GM15510 (cell line): Measurements from ENCODE around the gene PPP1R2C.

ENCODE experiments used
- POLR2A ChIP-seq: IDR thresholded peaks from 3 replicates; pipeline ENCODE4 v1.6.1; 2011; ENCODE audit warnings: borderline replicate concordance; ENCODE audit not compliant: insufficient read length; ENCODE audit errors: extremely low read depth

The PPP1R2C gene

GRCh38 chrX:42778096-42778495 is at the start of gene PPP1R2C:
Gene PPP1R2C (minus strand): TSS chrX:42778163. CDS start chrX:42778079, 84 bp downstream.
- TF ChIP-seq POLR2A, result no peak

DNA sequence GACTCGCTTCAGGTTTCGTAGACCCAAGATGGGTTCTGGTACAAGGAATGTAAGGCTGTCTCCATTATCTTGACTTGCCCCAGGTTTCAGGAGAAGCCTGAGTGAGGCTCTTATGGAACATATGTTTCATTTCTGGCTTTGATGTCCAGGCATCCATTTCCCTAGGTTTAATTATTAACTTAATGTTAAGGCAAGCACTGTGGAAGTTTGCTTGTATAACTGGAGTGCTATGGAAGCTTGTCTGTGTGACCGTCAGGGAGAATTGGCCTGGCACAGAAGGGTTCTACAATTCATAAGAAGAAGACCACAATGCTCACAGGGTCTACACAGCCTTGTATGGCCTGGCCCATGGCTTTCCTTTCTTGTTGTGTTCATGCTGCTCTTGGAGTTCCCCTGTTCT is 47.2 kb upstream of the PPP1R2C start:
- TF ChIP-seq POLR2A, result no peak

- TF ChIP-seq POLR2A, result no peak
These were observed 46.6 kb upstream of the PPP1R2C start for GRCh38 chrX:42824541-42824940.

DNA sequence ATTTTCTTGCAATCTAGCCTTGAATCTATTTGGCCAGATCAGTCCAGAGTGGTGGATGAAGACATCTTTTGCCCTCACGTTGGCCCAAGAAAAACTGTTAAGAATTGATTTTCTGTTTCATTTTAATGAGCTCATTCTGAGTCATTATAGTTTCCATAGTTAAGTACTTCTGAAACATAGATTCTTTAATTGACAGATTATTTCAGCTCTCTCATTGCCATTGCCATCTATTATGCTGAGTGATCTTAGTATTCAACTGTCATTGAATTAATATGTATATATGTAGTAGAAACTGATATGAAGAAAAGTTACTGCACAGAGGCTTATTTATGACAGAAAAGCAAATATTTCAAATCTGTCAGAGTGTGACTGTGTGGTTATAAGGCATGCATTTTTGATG is 45.5 kb upstream of the PPP1R2C start:
- no peak for TF ChIP-seq POLR2A

DNA sequence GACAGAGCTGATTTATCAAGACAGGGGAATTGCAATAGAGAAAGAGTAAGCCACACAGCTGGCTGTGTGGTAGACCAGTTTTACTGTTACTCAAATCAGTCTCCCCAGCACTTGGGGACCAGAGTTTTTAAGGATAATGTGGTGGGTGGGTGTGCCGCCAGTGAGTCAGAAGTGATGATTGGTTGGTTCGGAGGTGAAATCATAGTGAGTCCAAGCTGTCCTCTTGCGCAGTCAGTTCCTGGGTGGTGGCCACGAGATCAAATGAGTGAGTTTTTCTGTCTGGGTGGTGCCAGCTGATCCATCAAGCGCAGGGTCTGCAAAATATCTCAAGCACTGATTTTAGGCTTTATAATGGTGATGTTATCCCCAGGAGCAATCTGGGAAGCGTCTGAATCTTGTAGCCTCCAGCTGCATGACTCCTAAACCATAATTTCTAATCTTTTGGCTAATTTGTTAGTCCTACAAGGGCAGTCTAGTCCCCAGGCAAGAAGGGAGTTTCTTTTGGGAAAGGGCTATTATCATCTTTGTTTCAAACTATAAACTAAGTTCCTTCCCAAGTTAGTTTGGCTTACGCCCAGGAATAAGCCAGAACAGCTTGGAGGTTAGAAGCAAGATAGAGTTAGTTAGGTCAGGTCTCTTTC is 44.0 kb upstream of the PPP1R2C start:
- TF ChIP-seq POLR2A, result no peak

GRCh38 chrX:42818151-42818921 is 40.4 kb upstream of the PPP1R2C start:
- no peak for TF ChIP-seq POLR2A

- TF ChIP-seq POLR2A, result no peak
These were observed 31.6 kb upstream of the PPP1R2C start for GRCh38 chrX:42809569-42809968.

DNA sequence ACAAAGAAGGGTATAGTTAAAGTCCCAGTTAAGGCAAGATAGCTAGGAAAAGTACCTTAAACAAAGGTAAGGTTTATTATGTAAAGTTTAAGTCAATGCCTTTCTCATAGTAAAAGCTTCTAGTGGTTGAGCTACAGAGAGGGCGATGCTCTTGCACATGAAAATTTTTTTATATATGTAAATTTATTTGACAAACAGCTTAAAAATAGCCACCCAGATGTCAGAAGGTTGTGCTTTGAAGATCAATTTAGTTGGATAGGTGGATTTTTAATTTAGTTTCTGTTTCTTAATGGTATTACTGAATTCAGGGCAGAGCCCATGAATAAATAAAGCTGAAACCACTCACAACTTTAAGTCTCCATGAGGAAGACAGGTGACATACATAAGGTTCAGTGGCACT is 29.4 kb upstream of the PPP1R2C start:
- no peak for TF ChIP-seq POLR2A

GRCh38 chrX:42804524-42804923 is 26.6 kb upstream of the PPP1R2C start:
- no peak for TF ChIP-seq POLR2A

GRCh38 chrX:42803320-42803719 is 25.4 kb upstream of the PPP1R2C start:
- TF ChIP-seq POLR2A, result no peak

DNA sequence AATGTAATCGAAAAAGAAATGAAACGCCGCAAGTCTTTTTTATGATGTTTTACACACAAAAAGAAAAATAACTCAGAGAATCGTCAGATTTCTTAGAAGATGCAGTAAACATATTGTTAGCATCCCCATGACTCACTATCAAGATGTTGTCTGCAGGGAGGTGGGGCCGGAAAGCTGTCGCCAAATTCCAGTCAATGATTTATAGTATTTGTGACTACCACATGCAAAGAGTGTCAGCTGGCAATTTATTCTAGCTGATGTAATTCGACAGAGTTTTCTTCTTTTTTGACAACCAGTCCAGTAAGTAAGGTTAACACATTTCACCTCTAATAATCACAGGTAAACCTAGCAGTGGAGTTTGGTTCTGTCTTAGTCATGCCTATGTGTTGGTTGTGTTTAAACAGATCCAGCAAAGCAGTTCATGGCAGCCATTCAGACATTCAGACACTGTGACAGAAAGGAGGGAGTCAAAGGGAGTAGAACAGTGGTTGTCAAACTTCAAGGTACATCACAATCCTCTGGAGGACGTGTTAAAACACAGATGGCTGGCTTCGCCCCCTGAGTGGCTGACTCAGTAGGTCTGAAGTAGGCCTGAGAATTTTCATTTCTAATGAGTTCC is 19.8 kb upstream of the PPP1R2C start:
- no peak for TF ChIP-seq POLR2A

DNA sequence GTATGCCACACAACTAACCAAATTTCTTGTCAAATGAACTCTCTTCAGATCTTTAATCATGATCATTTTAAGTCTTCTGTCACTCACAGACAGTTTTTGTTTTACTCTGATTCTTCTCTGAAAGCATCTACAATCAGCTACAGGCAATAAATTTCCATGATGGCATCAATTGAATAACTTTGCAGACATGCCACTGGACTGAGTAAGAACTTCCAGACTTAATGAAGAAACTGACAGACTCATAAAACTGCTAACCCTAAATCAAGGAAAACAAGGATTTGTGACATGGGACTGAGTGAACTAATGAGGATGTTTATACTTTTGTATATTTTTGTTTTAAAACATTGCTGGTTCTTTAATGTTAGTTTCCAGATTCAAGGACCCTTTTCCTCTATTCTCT is 5.5 kb upstream of the PPP1R2C start:
- TF ChIP-seq POLR2A, result no peak

GRCh38 chrX:42776195-42776594 is 1.8 kb downstream of the PPP1R2C start:
- no peak for TF ChIP-seq POLR2A

DNA sequence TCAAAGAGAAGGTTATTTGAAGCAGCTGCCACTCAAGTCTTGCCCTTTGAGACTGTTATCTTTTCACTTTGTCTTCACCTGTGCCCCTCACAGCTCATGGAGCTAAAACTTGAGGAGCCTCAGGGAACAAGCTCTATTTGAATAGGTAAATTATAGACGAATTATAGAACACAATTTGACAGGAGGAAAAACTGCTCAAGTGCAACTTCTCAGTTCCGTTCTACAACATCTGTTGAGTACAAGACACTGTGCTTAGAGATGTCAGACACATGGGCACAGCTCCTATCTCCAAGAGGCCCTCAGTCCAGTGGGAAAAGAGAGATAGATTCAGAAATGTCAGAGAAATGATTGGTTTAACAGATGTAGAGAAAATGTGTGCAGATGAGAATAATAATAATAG is 5.1 kb downstream of the PPP1R2C start:
- TF ChIP-seq POLR2A, result no peak

- no peak for TF ChIP-seq POLR2A
These were observed 6.2 kb downstream of the PPP1R2C start for GRCh38 chrX:42771506-42772335.
